GM18861 (cell line): ENCODE data around the gene LHX6.

ENCODE experiments used
- ATAC-seq: cut with Tn5 transposase; IDR thresholded peaks from one replicate; pipeline ENCODE4 v1.9.1; 2021; ENCODE audit not compliant: unreplicated experiment

LHX6 gene

GRCh38 chr9:122236681-122237080, 7.9 kb upstream of the LHX6 start:
- no peak for ATAC-seq

DNA sequence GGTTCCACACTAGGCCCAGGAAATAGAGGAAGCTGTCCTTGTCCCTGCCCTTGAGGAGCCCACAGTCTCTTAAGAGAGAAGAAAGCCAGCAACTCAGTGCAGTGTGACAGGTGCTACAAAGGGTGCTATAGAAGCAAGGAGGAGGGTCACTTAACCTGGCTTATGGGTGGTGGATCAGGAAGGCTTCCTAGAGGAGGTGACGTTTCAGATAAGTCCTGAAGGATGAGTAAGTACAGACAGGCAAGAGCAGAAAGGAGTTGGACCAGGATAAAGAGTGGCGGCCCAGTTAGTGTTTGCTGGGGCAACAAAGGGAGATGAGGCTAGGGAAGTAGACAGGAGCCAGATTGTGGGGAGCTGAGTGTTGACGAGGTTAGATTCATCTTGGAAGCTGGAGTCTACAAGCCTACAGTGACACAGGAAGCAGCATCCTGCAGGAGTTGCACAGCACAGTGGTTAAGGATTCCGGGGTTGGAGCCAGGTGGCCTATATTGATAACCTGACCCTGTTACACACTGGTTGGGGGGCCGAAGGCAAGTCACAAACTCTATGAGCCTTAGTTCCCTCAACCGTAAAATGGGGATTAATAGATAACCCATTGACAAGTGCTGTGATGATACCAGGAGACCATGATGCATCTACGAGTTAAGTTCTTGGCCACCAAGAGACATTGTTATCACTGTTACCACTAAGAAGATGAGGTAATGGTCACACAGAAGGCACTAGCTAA, 5.4 kb upstream of the LHX6 start:
- no peak for ATAC-seq

DNA sequence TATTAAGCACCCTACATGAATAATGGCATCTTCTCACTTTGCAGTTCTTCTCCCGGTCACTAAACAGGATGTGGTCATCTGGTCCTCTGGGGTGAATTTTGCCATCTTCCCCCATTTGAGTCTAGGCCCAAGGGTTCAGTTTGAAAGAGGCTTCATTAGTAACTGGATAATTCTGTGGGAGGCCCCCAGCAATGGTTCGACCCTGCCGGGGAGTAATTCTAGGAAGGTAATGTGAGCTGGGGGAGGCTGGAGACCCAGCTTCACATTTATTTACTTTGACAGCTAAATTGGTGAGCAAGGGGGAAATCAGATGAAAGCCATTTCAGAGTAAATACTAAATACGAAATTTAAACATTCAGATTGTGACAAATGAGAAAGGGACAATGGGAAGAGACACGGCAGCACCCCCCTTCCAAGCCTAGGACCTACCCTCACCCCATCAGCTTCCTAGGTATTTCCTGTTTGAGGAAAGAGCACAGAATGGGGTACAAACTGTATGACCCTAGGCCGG, 4.1 kb upstream of the LHX6 start:
- no peak for ATAC-seq

GRCh38 chr9:122229485-122229837, 704 bp upstream of the LHX6 start:
- ATAC-seq, result no peak

DNA sequence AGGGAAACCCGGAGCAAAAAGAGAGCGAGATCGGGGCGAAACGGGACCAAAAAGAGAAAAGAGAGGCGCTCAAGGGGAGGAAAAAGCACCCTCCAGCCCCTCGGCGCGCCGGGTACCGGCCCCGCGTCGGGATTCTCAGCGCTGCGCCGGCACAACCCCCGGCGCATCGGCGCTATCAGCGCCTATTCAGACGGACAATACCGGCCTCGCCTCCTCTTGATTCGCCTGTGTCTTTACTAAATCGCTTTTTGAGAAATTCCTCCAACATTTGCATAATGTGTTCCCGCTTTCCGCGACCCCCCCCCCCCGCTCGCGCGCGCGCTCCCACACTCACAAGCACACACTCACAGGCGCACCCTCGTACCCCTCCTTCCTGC, 578 bp downstream of the LHX6 start:
- ATAC-seq, result no peak

GRCh38 chr9:122227575-122227900, 1.2 kb downstream of the LHX6 start:
- ATAC-seq, result no peak

DNA sequence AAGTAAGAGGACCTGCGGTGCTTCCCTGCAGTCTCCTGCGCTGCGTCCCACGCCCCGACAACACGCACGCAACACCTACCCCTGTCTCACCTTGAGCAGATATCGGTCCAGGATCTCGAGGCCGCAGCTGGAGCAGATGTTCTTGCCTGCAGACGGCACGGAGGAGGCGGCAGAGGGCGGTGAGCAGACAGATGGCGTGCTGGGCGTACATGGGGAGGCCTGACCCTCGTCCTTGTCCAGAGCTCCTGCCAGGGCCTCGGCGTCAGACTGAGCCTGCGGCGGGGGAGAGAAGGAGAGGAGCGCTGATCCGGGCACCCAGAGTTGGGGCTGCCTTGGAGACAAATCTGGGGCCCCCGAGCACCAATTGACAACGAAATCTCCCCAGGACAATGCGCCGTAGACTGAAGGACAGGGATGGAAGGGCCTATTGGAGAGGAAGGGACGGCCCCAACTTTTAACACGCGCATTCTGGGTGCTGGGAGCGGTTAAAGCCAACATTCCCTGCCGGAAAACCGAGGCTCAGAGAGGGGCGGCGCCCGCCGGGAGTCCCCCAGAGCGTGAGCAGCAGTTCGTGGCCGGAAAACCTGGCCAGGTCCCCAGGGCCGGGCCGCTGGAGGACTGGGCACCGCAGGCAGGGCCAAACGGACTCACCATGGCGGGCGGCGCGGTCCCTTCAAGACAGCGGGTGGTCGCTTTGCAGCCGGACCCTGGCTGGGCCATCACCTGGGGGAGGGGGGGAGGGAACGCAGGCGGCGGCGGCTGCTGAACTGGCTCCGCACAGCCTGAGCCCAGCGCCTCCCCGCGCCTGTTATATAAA, 1.8 kb downstream of the LHX6 start:
- no peak for ATAC-seq

GRCh38 chr9:122226142-122226757, 2.5 kb downstream of the LHX6 start:
- ATAC-seq, result no peak

GRCh38 chr9:122225312-122226141, 3.2 kb downstream of the LHX6 start:
- ATAC-seq, result no peak

DNA sequence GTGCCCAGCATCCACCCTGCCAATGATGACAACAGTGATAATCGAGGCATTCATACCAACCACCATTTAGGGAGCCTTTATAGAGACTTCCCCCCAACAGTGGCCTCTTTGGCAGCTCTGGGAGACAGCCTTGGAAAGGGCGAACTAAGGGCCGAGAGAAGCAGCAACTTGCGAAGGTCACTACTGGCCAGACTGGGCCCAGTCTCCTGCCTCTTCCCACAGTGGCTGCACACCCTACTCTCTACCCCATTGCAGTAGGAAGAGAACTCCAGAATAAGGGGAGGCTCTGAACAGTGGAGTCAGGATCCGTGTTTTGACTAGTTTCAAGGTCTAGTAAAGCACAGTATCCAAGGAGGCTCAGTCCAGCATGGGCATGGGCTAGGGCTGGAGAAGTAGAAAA, 5.3 kb downstream of the LHX6 start:
- ATAC-seq, result no peak

GRCh38 chr9:122222791-122223190, 6.0 kb downstream of the LHX6 start:
- no peak for ATAC-seq

- ATAC-seq, result no peak
Measured at GRCh38 chr9:122221183-122221811, 7.5 kb downstream of the LHX6 start.

DNA sequence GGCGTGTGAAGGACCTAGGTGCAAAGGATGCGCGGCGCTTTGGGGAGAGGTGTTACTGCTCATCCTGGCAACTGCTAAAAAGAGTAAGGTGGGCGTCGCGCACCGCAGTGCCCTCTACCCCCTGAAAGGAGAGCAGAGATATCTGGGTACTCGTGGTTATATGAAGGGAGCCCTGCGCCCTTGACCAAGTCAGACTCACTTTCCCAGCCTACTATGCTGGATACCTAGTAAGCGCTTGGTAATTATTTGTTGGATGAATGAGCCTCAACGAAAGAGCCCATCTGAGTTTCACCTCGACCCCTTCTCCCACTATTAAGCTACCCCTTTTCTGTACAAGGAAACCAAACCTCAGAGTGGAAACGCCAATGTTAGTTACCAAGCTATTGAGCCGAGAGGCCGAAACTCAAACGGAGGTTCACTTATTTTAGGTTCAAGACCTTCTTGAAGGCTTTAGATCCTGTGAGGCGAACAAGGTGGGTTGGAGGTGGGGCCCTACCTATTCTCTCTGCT, 8.0 kb downstream of the LHX6 start:
- no peak for ATAC-seq

DNA sequence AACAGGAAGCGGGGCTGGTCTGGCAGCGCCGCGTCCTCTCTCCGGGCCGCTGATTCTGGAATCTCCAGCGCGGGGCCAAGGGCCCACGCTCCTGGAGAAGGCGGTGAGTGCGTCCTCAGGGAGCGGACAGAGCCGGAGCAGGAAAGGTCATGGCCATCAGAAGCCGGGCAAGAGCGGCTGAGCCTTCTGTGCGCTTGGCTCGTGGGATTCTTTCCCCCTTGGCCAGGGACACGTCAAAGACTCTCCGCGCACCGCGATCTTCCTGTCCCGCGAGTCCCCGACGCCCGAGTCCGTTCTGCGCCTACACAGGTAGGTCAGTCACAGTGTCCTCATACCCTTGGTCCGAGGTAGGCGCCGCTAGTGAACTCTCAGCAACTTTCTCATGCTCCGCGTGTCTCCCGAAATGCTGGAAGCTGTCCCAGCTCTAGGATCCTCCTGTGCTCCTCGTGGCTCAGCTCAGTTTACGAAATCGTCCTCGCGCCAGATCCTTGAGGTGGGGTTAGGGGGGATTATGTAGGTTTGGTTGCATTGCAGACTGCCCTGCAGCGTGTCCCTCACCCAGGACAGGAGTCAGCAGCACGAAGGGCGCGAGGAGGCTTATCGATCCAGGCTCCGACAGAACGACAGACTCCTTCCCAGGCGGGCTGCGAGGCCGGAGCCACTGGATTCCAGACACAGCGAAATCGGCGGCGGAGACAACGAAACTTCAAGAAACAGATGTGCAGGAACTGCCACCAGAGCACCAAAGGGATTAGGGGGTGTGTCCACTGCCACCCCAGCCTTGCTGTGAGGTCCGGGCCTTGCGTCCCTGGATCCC, 8.7 kb downstream of the LHX6 start:
- ATAC-seq, result no peak

GRCh38 chr9:122218935-122219855, 9.6 kb downstream of the LHX6 start:
- no peak for ATAC-seq

DNA sequence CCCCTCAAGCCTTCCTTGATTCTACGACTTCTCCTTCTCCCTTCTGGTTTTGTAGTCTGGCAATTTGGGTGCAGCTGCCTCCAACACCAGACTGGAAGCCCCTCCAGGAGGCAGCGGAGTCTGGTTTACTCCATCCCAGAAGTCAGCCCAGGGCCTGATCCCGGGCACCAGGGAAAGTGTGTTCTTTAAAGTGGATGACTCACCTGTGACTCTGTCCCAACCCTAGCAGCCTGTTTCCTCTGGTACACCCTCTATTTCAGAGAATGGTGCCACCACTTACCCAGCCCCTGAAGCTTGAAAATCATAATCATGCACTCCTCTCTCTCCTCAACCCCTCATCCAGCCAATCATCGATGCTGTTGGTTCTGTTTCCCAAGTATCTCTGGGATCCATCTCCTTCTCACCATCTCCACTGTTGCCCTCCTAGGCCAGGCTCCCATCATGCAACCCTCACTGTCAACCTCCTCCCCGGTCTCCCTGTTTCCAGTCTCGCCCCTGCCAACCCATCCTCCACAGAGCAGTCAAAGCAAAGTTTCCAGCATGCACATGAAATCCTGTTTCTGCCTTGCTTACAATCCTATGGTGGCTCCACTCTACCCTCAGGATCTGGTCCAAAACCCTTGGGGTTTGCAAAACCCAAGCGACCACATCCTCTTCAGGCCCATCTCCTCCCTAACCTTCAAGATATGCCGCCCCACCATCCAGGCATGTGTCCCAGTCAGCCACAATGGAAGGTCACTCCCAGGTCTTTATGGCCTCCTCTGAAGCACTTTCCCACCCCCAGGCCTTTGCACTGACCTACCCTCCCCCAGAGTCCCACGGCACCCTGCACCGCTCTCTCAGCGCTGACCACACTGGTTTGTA, 10.5 kb downstream of the LHX6 start:
- no peak for ATAC-seq

DNA sequence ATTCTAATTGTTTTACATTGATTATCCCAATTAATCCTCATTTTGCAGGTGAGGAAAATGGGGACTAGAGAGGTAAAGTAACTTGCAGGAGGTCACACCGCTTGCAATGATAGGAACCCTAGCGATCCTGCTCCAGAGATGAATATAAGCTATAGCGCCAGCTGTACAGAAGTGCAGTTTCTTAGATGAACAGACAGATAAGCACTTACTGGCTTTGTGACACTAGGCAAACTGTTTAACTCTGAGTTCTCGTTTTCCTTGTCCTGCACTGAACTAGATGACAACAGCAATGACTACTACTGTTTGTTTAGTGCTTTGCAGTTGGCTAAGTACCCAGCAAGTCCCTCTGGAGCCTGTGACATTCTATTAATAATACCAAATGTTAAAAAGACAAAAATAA, 11.1 kb downstream of the LHX6 start:
- no peak for ATAC-seq
